ENCODE measurements around the gene SHISA8. TPM values are rescaled to one million over a fixed set of nuclear protein-coding genes. Genes with fewer than 3 reads are reported as not detected.
A peak's percentile ranks its signal among the peaks of the same experiment; 100 is the strongest.

Gene SHISA8
- total and polyA plus RNA-seq, 10 of the 15 experiments (the other 5 are each of a cell fraction or from before 2014, with no cell fraction given): 0.06 to 10.1 (median 0.25) TPM

GRCh38 chr22:41932353-41932752, 17.5 kb upstream of the SHISA8 start:
- in situ Hi-C loops (cut with MboI) (no loop called here), intact Hi-C loops (cut with micrococcal nuclease; ENCODE audit: unreplicated experiment) (no loop called here)
- ATAC-seq: no peak
- TF ChIP-seq YY1 (IDR thresholded peaks at IDR 0.05; ENCODE audit: low read depth, low read length) (no peak), POLR2A (IDR thresholded peaks at IDR 0.05; ENCODE audit: low read depth, low read length) (peak; percentile 61), KDM1A (IDR thresholded peaks at IDR 0.05; ENCODE audit: borderline replicate concordance) (no peak), SPI1 (IDR thresholded peaks at IDR 0.05; ENCODE audit: borderline replicate concordance, insufficient read depth, low read depth, low read length) (no peak)
- peaks cover 0 to 7% of the 10 kb centered on the region in 2 experiments; a peak in 3 of 4 replicates for H3K36me3 ChIP-seq (ENCODE audit: control insufficient read depth in 2 of 2, insufficient read depth in 2 of 2, low read length in 1 of 2)
- RAD21 ChIA-PET (ENCODE audit: unreplicated experiment): interaction anchor here (1.0 to 2.5 kb wide), 4 partner anchors 8 to 70 kb away, joined by 3 to 13 read pairs (median 4); no protein-coding TSS in a partner anchor
- no peaks in the 10 kb centered on the region for H3K9me3 ChIP-seq (replicated peaks; ENCODE audit: control insufficient read depth, insufficient read depth, low read length)
- H3K9ac ChIP-seq (ENCODE audit: control insufficient read depth, insufficient read depth, low read length): no peak overlapping the region
- H4K20me1 ChIP-seq (ENCODE audit: control insufficient read depth, insufficient read depth): no peaks in the 10 kb centered on the region
- no TSS peak for BruUV-seq (replicated peaks)
- H3K27ac ChIP-seq (ENCODE audit: control insufficient read depth, insufficient read depth): peak overlapping the region; percentile 92
- H3K79me2 ChIP-seq (ENCODE audit: control insufficient read depth, insufficient read depth, low read length): peaks cover 3% of the 10 kb centered on the region
- no peak for DNase-seq (ENCODE audit: low read depth, low spot score)
- no peak overlapping the region for H3K4me2 ChIP-seq (ENCODE audit: control insufficient read depth, insufficient read depth)
- no peak for FAIRE-seq
- WGBS (ENCODE audit: insufficient coverage, insufficient replicate concordance, low lambda C conversion rate, missing lambda C conversion rate): 83% methylated on average over 12 of the region's 12 CpGs
- H3K27me3 ChIP-seq (replicated peaks in 1 of 2; ENCODE audit: control insufficient read depth in 2 of 2, insufficient read depth in 2 of 2, low read length in 1 of 2): no peaks in the 10 kb centered on the region
- peaks cover 83% of the 10 kb centered on the region for H3K4me1 ChIP-seq (ENCODE audit: control insufficient read depth, insufficient read depth, low read length)
- H2AFZ ChIP-seq (ENCODE audit: control insufficient read depth, low read depth, low read length): no peak overlapping the region
- POLR2A ChIA-PET: interaction anchor here (0.5 to 12.6 kb wide), 4 partner anchors 11 to 180 kb away, joined by 3 to 599 read pairs (median 4); partner anchors contain the start of genes SHISA8 and TNFRSF13C
- CTCF ChIA-PET: interaction anchor here (0.9 to 1.1 kb wide), 3 partner anchors 9 to 13 kb away, joined by 3 to 5 read pairs (median 3); no protein-coding TSS in a partner anchor
- H3K4me3 ChIP-seq: no peak overlapping the region
- SMC1A ChIA-PET (ENCODE audit: uncharacterized antibody, unreplicated experiment): interaction anchor here (1.1 to 2.3 kb wide), 3 partner anchors 8 to 70 kb away, joined by 3 to 13 read pairs (median 3); no protein-coding TSS in a partner anchor

DNA sequence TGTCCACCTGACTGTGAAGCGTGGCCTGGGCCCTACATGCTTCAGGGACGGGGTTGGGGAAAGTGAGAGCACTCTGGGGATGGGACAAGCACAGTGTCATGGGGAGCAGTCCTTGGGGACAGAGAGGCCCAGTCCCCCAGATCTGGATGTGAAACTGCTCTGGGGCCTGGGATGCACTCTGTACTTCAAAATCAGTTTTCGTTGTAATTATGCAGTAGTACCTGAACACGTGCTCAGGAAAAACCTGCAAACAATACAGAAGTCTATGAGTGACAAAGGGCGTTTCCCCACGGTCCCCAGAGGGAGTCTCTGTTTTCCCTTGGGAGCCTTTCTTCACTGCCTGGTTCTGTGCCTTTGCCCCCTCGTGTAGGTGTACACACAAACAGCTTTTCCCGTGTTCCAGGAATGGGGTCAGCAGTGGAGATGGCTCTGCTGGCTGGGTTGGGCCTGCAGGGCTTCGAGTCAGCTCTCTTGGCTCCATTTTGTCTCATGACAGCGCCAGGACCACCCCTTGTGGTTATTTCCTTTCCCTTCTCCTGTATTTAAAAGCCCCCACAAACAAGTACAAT, 16.9 kb upstream of the SHISA8 start:
- Histone ChIP-seq H4K20me1 (ENCODE audit: control insufficient read depth, insufficient read depth) (no peaks in the 10 kb centered on the region), H2AFZ (ENCODE audit: control insufficient read depth, low read depth, low read length) (peak overlapping the region; percentile 58), H3K79me2 (ENCODE audit: control insufficient read depth, insufficient read depth, low read length) (no peaks in the 10 kb centered on the region; the same call in 1 of the 2 replicates), H3K9me3 (replicated peaks; ENCODE audit: control insufficient read depth, insufficient read depth, low read length) (no peaks in the 10 kb centered on the region), H3K27me3 (replicated peaks in 1 of 2; ENCODE audit: control insufficient read depth in 2 of 2, insufficient read depth in 2 of 2, low read length in 1 of 2) (no peaks in the 10 kb centered on the region), H3K9ac (ENCODE audit: control insufficient read depth, insufficient read depth, low read length) (peak overlapping the region; percentile 52), H3K4me2 (ENCODE audit: control insufficient read depth, insufficient read depth) (0 out of 2 replicates have a peak overlapping the region, but pooled peaks have one; percentile 38), H3K27ac (ENCODE audit: control insufficient read depth, insufficient read depth) (peak overlapping the region; percentile 92), H3K4me1 (ENCODE audit: control insufficient read depth, insufficient read depth, low read length) (peaks cover 82% of the 10 kb centered on the region), H3K4me3 (no peak overlapping the region), H3K36me3 (ENCODE audit: control insufficient read depth in 2 of 2, insufficient read depth in 2 of 2, low read length in 1 of 2) (peaks cover 0 to 6% of the 10 kb centered on the region in 2 experiments; a peak in 2 of 4 replicates)
- in situ Hi-C loops (cut with MboI) (no loop called here), intact Hi-C loops (cut with micrococcal nuclease; ENCODE audit: unreplicated experiment) (no loop called here)
- ATAC-seq (peak; percentile 31), FAIRE-seq (no peak), DNase-seq (ENCODE audit: low read depth, low spot score) (peak; percentile 87)
- CTCF ChIA-PET: interaction anchor here (0.7 to 1.3 kb wide), 6 partner anchors 9 to 513 kb away, joined by 3 to 5 read pairs (median 3); no protein-coding TSS in a partner anchor
- SMC1A ChIA-PET (ENCODE audit: uncharacterized antibody, unreplicated experiment): interaction anchor here (0.6 to 2.3 kb wide), 4 partner anchors 15 to 74 kb away, joined by 3 to 13 read pairs (median 3); no protein-coding TSS in a partner anchor
- TSS peak; percentile 22 for BruUV-seq (replicated peaks)
- RAD21 ChIA-PET (ENCODE audit: unreplicated experiment): interaction anchor here (1.0 to 2.5 kb wide), 4 partner anchors 8 to 69 kb away, joined by 3 to 13 read pairs (median 4); no protein-coding TSS in a partner anchor
- POLR2A ChIA-PET: interaction anchor here (0.6 to 12.6 kb wide), 4 partner anchors 10 to 148 kb away, joined by 3 to 599 read pairs (median 3); partner anchors contain the start of genes SHISA8 and TNFRSF13C
- 6% methylated on average over 10 of the region's 10 CpGs for WGBS (ENCODE audit: insufficient coverage, insufficient replicate concordance, low lambda C conversion rate, missing lambda C conversion rate)
- TF ChIP-seq PBX3 (IDR thresholded peaks at IDR 0.05; ENCODE audit: insufficient replicate concordance, low read depth, low read length): peak; percentile 33
- no peak for TF ChIP-seq SUPT20H (IDR thresholded peaks at IDR 0.05; ENCODE audit: borderline replicate concordance, control insufficient read depth, low read depth, low read length)
- 0 out of 2 replicates have a peak, but pooled peaks have one; percentile 34 for TF ChIP-seq MLLT1 (IDR thresholded peaks at IDR 0.05)
- TF ChIP-seq, protein P1, sequence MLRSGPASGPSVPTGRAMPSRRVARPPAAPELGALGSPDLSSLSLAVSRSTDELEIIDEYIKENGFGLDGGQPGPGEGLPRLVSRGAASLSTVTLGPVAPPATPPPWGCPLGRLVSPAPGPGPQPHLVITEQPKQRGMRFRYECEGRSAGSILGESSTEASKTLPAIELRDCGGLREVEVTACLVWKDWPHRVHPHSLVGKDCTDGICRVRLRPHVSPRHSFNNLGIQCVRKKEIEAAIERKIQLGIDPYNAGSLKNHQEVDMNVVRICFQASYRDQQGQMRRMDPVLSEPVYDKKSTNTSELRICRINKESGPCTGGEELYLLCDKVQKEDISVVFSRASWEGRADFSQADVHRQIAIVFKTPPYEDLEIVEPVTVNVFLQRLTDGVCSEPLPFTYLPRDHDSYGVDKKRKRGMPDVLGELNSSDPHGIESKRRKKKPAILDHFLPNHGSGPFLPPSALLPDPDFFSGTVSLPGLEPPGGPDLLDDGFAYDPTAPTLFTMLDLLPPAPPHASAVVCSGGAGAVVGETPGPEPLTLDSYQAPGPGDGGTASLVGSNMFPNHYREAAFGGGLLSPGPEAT (IDR thresholded peaks at IDR 0.05; ENCODE audit: low read depth): peak; percentile 89
- peak; percentile 100 for TF ChIP-seq GATAD2B (conservative IDR thresholded peaks at IDR 0.05; ENCODE audit: low read depth)
- TF ChIP-seq RAD51 (IDR thresholded peaks at IDR 0.05): peak; percentile 80
- peak; percentile 81 for TF ChIP-seq NBN (IDR thresholded peaks at IDR 0.05)
